GM08714 (cell line): ENCODE data around the gene NTRK2.

ENCODE experiments used
- H3K4me3 ChIP-seq: fragments of 200-500 bp; sonication (Bioruptor generic); 2 replicates; pipeline ENCODE4 v1.5.1; 2014; ENCODE audit warnings: mild to moderate bottlenecking, low read length, inconsistent platforms
- ZNF274 ChIP-seq: IDR thresholded peaks from 2 replicates; pipeline ENCODE4 v1.6.1; 2012; ENCODE audit warnings: mild to moderate bottlenecking, low read depth, low read length

Gene NTRK2

DNA sequence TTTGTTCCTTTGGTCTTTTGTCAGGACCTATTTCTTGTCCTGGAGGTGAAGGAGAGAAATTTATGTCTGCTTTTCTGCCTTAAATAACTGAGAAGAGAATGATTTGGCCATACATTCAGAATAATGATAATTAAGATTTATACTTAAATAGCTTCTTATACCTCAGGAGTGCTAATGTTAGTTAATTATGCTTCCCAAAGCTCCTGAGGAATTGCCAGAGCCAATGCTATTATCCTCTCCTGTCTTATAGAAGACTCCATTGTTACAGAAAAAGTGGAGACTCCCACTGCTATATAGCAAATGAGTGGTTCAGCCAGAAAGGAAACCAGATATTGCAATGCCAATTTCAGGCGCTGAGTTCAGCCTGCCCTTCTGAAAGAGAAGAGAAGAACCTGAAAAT, 67.0 kb downstream of the NTRK2 start:
- H3K4me3 ChIP-seq, result no peak overlapping the region
- no peak for TF ChIP-seq ZNF274

DNA sequence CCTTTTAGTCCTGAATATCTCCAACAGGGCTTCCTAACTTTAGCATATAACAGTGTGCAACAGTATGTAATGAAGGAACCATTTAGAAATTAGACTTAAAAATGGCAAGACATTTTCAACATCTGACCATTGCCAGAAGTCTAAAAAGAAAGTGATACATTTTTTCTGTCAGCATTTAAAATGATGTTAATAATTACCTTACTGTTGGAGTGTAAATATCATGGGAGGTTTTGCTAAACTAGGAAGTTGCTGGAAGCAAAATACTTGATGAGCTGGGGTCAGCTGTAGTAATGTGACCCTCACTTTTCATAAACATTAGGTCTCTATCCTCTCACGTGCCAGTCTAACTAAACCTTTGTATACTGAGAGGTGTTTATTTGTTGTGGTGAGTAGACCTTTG, 68.8 kb downstream of the NTRK2 start:
- H3K4me3 ChIP-seq, result no peak overlapping the region
- TF ChIP-seq ZNF274, result no peak

DNA sequence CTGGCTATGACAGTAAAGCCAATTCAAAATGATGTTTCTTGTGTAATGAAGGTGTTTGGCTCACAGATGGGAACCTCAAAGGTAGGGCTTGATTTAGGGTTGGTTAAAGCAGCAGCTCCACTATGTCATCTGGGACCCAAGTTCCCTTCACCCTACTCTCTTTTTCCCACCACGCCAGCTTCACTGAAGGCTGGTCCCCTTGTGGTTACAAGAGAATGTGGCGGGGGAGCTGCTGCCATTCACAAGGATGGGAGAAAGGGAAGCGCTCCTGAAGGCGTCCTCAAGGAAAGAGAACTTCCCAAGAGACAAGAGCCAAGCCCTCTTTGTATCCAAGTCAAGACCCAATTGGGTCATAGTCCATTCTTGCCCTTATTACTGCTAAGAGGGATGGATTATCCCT, 72.7 kb downstream of the NTRK2 start:
- no peak for TF ChIP-seq ZNF274
- no peak overlapping the region for H3K4me3 ChIP-seq

DNA sequence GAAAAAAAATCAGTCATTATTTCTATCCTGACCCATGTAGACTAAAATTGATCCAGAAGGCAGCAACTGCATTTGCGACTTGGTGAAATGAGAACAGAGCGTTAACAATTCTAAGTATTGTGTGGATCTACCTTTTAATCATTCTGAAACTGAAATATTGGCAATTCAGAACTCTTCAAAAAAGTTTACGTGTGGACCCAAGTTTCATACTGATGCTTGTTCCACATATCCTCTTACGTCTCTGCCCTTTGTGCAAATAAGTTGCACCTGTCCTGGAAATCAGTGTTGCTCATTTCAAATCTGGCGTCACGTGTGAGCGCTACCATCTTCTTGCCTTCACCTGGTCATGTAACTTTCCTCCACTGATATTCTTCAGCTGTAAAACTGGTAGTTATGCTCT, 74.7 kb downstream of the NTRK2 start:
- no peak overlapping the region for H3K4me3 ChIP-seq
- TF ChIP-seq ZNF274, result no peak

DNA sequence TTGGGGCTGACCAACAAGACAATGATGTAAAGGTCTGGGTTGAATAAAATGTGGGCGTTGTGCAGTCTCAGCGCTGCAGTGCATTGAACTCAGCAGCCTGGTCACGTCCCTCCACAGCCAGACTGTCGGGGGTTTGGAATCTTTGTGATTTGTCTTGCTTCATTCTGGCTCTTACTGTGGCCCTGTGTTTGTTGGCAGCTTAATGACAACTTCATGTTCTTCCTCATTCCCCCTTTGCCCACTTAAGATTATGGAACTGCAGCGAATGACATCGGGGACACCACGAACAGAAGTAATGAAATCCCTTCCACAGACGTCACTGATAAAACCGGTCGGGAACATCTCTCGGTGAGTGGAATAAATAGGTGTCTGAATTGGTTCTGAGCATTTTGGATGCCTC, 75.2 kb downstream of the NTRK2 start:
- H3K4me3 ChIP-seq, result no peak overlapping the region

DNA sequence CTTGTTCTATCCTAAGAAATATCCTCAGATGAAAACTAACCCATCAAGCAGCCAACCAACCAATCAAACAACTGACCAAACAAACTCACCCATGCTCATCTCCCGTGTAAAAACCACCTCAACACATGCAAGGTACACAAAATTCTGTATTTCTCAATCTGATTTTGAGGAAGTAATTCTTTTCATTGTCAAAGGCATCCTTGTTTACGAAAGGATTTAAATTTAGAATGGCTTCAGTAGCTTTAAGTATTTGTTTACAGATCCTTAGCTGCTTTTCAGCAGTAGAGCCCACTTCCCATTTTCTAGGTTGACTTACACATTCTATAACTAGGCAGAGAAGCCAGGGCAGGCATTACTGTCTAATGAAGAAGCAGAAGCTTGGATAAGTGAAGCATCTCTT, 78.6 kb downstream of the NTRK2 start:
- no peak overlapping the region for H3K4me3 ChIP-seq
- no peak for TF ChIP-seq ZNF274

More for the DNA sequence above, 75.2 kb downstream of the NTRK2 start:
- no peak for TF ChIP-seq ZNF274

DNA sequence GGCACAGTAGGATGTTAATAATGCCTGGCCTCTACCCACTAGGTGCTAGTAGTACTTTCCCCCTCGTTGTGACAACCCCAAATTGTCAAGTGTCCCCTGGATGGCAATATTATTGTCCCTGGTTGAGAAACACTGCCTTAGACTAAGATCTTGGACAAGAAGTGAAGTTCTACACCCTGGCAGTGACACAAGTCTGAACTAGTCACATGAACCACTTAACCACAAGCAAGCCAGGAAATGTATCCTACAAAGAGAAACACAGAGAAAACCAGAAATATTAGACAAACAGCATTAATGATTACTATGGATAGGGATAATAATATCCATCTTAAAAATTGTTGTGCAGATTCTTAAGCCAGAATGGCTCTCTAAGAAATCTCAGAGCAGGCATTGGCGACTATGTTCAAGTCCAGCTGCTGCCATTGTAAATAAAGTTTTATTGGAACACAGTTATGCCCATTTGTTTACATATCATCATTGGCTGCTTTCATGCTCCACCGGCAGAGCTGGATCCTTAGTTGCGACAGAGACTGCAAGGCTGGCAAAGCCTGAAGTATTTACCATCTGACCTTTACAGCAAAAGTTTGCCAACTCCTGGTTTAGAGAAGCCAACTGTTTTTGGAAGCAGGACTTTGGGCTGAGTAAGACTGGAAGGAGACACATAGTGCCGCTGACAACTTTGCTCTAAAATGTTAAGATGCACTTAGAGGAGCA, 80.8 kb downstream of the NTRK2 start:
- no peak for TF ChIP-seq ZNF274
- H3K4me3 ChIP-seq, result no peak overlapping the region

DNA sequence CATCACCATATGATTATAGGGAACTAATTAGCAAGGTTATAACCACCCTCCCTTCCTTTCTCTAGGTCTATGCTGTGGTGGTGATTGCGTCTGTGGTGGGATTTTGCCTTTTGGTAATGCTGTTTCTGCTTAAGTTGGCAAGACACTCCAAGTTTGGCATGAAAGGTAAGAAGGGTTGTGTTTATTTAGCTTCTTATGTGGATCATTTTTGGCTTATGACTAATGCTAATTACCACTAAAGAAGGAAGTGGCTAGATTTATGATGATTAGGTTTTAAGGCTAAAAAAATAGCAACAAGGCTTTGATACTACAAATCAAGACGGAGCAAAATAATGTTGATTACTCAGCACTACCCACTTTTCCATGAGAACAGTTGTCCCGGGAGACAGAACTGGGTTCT, 82.4 kb downstream of the NTRK2 start:
- no peak overlapping the region for H3K4me3 ChIP-seq
- TF ChIP-seq ZNF274, result no peak

DNA sequence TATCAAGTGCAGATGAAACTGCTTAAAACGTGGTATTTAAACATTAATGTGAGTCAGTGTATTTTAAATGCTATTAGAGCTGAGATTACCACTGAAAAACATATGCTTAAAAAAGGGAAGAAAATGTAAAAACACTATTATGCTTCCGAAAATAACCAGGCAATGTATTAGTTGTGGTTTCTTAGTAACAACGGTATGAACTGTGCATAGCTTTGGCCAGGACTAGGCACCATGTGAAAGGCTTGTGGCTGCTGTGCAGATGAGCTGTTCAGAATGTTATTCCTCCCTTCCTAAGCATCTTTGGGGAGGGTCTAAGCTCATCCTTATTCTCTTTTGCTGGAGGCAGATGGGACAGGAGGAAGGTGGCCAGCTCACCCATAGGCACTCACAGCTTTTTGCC, 84.9 kb downstream of the NTRK2 start:
- H3K4me3 ChIP-seq, result no peak overlapping the region
- no peak for TF ChIP-seq ZNF274

DNA sequence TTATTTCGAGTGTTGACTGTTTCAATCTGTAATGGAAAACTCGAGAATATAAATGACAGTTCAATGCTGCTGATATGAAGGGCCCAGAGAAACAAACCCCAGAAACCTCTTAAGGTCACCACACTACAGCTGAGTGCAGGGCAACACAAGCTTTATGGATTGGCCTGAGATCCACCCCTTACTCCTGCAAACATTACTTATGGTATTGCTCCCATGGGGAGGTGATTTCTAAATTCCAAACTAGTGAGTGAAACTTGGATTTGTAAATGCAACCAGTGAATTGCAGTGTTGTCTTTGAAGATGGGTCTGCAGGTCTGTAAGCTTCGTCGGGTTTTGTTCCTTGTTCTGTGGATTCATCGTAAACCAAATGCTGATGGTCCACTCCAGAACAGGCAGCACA, 85.4 kb downstream of the NTRK2 start:
- TF ChIP-seq ZNF274, result no peak
- no peak overlapping the region for H3K4me3 ChIP-seq

DNA sequence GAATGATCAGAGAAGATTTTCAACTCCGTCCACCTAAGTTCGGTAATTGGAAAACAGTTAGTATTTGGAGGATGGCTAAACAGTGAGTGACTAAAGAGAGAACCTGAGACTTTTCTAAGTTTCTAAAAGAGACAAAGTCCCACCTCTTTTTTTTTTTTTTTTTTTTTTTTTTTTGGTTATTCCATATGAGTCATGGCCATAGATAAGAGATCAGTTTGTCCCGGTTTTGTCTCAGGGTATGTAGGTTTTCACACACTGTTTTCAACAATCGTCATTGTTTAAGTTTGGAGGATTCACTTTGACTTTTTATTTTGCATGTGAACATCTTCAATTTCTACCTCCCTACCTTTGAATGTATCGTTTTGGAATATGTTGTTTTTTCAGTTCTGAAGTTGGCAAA, 85.9 kb downstream of the NTRK2 start:
- no peak for TF ChIP-seq ZNF274
- no peak overlapping the region for H3K4me3 ChIP-seq

DNA sequence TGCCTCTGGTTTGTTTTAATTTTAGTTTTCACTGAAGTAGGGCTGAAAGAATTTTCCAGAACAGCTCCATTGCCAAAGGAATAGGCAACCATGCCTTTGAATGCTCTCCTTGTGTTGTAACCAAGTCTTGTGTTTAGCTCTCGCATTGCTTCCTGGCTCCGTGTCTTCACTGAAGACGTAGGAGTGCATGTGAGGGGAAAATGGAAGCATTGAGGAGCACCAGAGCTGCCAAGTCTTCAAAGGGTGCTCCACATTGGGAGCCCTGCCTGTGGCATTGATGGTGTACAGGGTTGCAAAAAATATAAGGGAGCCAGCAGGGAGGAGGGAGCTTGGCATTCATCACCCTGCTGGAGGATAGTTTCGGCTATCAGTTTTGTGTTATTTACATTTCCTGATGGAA, 86.6 kb downstream of the NTRK2 start:
- TF ChIP-seq ZNF274, result no peak
- no peak overlapping the region for H3K4me3 ChIP-seq

DNA sequence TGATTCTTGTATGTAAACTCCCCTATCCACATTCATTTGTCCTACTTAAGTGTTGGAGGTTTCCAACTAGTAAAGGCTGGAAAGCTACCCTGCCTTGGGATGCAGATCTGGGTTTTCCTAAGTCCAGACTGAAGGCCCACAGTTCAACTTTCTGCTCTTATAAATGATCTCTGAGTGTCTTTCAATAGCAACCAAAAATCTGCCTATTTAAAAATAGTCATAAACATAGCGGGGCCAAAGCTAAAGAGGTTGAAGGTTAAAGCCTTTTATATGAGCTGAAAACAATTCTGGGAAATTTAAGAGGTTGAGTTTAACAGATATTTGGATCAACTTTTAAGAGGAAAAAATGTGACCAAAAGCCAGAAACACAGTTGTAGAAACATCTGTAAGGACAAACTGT, 87.2 kb downstream of the NTRK2 start:
- TF ChIP-seq ZNF274, result no peak
- no peak overlapping the region for H3K4me3 ChIP-seq

DNA sequence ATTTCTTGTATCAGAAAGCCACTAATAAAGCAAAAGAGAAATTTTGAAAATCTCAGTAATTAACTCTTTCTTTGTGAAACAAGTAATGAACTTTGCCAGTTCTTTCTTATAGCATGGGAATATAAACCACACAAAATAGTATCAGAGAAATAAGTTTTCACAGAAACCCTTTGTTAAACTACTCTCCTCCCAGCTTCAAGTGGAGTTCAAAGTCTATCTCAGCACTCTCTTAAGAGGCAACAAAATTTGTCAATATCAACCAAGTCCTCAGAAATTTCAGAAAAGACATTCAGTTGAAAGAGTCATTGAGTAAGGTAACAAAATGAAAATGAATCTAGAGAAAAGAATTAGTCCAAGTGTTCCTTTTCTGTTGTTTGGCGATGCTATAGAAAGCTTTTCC, 89.3 kb downstream of the NTRK2 start:
- no peak for TF ChIP-seq ZNF274
- no peak overlapping the region for H3K4me3 ChIP-seq

DNA sequence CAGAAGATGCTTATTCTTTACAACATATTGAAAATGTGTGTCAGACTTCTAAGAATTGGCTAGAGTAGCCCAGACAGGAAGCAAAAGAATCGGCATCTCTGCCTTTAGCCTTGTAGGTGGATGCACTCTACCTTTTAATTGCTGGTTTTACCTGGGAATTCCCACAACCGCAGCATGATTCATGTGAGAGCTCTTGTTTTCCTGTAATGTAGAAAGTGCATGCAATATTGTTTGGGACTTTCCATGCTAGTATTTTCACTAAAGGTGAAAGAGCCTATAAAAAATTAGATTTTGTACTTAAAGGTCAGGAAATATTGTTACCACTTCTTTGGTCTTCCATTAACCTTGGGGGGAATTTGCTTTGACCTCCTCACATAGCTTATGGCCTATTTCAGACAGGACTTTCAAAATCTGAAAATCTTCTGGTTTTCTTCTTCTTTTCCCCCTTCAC, 89.8 kb downstream of the NTRK2 start:
- no peak overlapping the region; the same call in 1 of the 2 replicates for H3K4me3 ChIP-seq
- TF ChIP-seq ZNF274, result no peak

DNA sequence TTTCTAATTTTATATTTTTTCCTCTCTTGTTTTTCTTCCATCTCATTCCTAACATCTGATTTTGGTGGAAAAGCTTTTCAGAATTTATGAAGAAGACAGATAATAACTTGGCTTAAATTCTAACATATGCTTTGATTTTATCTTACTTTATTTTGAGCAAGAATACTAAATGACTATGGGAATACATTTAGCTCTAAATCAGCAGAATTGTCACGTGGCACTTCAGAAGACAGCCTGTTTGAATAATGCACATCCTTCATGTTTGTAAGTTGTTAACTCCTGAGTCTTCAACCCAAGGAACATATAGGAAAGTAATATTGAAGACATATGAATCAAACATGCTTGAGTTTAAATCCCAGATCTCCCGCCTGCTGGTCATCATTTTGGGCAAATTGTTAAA, 90.3 kb downstream of the NTRK2 start:
- no peak overlapping the region; the same call in 1 of the 2 replicates for H3K4me3 ChIP-seq
- no peak for TF ChIP-seq ZNF274

DNA sequence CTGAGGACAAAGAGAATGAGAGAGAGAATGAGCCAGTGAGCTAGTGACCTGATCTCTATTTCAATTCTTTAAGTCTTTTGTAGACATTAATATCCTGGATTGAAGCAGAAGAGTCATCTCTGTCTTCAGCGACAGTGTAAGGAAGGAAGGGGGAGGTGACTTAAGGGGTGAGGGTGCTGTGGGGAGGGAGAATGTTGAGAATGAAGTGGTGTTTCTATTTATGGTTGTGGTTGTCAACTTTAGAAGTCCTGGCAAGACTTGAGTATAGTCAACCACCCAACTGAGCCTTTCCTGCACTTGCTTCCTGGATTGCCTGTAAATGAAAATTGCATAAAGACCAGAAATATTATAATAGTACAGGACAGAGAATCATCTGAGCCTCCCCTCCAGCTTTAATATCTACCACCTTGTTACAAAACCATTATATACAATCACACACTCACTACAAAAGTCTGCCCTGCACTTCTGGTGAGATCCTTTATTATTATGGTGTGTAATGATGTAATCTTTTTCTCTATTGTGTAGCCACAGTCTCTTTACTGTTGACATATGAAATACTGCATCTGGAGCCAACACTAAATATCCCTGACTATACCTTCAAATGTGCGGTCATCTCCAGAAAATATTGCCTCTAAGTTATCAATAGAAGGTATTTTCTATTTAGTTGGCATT, 91.7 kb downstream of the NTRK2 start:
- H3K4me3 ChIP-seq, result no peak overlapping the region; the same call in 1 of the 2 replicates
- no peak for TF ChIP-seq ZNF274
